AG20443 (cell line): ENCODE results near the gene TMC8.
A peak's percentile ranks its signal among the peaks of the same experiment; 100 is the strongest.
"Not testable (repeated sequence)": the region's sequence is repeated elsewhere in the genome, so short reads cannot be mapped to it uniquely, and the experiment has no call there.

Experiments
- DNase-seq: peaks from one replicate; pipeline ENCODE4 v3.0.0; 2012; ENCODE audit warnings: low spot score, mixed read lengths

The TMC8 gene

DNA sequence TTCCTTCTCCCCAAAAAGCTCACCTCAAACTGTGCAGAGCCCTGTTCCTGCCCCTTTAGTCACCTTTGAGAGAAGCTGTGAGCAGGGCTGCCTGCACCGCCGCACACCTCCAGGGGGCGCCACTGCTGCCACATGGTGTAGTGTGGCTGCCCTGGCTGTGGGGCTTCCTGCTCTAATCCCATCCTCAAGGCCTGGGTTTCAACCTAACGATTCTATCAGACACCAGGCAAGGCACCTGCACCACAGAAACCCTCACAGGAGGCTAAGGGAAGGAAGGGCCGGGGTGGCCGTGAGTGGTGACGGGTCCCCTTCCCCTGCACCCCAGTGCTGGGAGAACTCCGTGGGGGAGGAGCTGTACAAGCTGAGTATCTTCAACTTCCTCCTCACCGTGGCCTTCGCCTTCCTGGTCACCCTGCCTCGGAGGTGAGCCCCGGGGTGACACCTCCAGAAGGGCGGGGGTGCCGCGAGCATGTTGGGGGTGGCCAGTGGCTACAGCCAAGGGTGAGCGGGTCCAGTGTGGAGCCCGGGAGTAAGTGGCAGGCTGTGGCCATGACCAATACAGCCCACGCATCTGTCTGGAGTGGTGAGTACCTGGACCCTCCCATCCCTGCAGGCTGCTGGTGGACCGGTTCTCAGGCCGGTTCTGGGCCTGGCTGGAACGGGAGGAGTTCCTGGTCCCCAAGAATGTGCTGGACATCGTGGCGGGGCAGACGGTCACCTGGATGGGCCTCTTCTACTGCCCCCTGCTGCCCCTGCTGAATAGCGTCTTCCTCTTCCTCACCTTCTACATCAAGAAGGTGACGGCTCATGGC is 7.0 kb downstream of the TMC8 start:
- DNase-seq = no peak

GRCh38 chr17:78138204-78139060 is 7.9 kb downstream of the TMC8 start:
- no peak for DNase-seq

- DNase-seq = not testable (repeated sequence)
Measured at GRCh38 chr17:78139861-78140168, 9.2 kb downstream of the TMC8 start.

GRCh38 chr17:78140169-78141051 is 9.8 kb downstream of the TMC8 start:
- peak; percentile 89 for DNase-seq

DNA sequence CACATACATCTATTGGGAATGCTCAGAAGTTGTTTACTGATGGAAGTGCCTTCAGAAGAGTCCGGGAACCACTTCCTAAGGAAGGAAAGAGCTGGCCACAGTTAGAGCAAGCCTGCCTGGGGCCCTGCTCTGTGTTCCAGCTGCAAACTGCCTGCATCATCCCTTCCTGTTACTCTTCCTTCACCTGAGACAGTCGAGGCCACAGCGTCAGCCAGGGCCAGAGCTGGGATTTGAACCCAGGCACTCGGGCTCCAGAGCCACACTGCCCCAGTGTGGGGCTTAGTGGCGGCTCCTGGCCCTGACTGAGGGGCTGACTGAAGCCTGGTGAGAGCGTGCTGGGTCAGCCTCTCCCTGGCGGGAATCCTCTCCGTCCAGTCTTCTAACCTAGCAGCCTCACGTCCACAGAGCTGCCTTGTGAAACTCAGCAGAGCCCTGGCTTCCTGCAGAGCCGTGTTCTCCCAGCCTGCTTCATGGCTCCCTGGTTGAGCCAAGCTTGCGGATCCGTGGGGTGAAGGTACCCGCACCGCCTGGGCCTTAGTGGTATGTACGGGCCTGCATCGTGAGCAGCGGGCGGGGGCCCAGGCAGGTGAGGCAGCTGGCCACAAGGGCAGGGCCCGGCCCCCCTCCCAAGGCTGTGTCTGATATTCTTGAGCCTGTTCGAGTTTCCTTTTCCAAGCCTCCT is 11.0 kb downstream of the TMC8 start:
- no peak for DNase-seq

GRCh38 chr17:78142119-78142861 is 11.7 kb downstream of the TMC8 start:
- DNase-seq = no peak

GRCh38 chr17:78143214-78144146 is 12.9 kb downstream of the TMC8 start:
- DNase-seq = no peak

DNA sequence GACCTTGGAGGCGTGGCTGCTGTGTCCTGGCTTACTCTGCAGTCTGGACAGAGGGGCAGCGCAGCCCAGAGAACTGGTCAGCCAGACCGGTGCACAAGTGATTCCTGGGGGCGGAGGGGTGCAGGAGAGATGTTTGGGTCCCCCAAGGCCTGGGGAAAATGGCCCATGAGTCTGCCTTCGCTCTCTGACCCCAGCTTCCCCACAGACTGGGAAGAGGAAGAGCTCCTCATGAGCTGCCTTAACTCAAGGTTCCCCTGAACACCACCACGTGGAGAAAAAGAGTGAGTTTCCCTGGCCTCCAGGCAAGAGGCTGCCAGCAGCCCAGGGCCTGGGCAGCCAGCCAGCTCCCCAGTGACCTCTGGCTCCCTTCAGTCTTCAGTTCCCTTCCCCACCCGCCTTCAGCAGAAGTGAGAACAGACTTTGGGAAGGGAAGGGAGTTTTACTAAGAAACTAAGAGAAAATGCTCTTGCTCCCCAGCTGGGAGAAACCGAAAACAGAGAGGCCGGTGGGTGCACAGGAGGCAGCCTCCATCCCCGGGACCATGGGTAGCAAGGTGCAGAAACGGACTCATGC is 13.7 kb downstream of the TMC8 start:
- no peak for DNase-seq

- no peak for DNase-seq
Measured at GRCh38 chr17:78144736-78145641, 14.4 kb downstream of the TMC8 start.

- DNase-seq = no peak
Measured at GRCh38 chr17:78146471-78146869, 15.9 kb downstream of the TMC8 start.

- DNase-seq = no peak
Measured at GRCh38 chr17:78146881-78147280, 16.3 kb downstream of the TMC8 start.

DNA sequence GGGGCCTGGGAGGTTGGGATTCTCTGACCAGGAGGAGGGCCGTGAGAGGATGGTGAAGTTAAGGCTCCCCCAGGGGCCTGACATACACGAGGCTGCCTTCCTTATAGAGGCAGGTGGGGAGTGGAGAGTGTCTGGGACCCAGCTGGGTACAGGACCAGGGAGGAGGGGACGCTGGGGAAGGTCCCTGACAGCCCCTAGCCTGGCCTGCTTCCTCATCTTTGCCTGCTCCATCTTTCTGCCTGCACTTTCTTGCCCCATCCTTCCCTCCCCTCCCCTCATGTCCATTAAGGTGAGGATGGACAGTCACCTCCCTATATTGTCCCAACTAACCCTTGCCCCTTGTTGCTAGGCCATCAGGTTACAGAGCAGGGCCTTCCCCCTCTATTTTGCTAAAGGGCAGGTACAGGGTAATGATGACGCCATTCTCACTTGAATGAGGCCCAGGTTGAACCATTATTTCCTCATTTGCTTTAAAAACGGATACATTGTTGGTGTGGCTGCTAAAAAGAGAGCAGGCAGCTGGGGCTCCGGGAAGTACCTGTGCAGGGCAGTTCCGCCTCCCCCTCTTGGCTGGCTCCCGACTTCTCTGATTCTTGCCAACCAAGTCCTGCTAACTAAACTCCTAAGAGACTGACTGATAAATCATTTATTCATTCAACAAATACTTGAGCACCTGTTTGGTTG is 16.9 kb downstream of the TMC8 start:
- no peak for DNase-seq

DNA sequence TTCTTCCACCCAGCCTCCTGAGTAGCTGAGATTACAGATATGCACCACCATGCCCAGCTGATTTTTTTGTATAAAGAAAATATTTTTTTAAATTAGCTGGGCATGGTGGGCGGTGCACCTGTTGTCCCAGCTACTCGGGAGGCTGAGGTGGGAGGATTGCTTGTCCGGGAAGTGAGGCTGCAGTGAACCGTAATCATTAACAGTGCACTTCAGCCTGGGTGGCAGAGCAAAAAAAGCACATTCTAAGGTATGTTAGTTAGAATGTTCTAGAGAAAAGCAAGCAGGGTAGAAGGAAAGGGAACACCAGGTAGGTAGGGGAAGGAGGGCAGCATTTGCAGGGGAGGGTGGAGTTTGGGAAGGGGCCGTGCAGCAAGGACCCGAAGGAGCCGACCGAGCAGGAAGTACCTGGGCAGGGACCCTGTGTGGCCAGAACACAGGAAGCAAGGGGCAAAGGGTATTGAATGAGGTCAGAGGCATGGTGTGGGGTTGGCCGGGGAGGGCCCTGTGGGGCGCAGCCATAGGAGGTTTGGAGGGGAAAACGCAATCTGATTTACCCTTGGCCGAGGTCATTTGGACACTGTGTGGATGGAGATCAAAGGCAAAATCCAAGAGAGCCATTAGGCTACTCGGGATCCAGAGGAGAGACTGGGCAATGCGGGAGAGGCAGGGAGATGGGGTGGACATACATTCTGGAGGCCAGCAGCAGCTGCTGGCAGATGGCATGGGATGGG is 17.9 kb downstream of the TMC8 start:
- DNase-seq = no peak

- peak; percentile 79 for DNase-seq
Measured at GRCh38 chr17:78151514-78152008, 21.0 kb downstream of the TMC8 start.

- DNase-seq = no peak
Measured at GRCh38 chr17:78154903-78155811, 24.6 kb downstream of the TMC8 start.
